ENCODE results near the gene HUNK. TPM values are rescaled to one million over a fixed set of nuclear protein-coding genes. Genes with fewer than 3 reads are reported as not detected.

Gene HUNK
- total RNA-seq, 4 donors from 2014 or later = 4.8 to 5.9 (median 5.6) TPM

GRCh38 chr21:31913182-31913608 lies 40.4 kb downstream of the HUNK start:
- 87% methylated on average over 5 of the region's 5 CpGs for WGBS
- no peak overlapping the region for H3K4me3 ChIP-seq
- no peaks in the 10 kb centered on the region for H3K9me3 ChIP-seq
- H3K27ac ChIP-seq = no peak overlapping the region
- TF ChIP-seq CTCF (IDR thresholded peaks at IDR 0.05) (no peak), POLR2A (IDR thresholded peaks at IDR 0.05) (no peak), EP300 (IDR thresholded peaks at IDR 0.05) (no peak), POLR2AphosphoS5 (IDR thresholded peaks at IDR 0.05) (no peak)
- no peak for DNase-seq (ENCODE audit: low spot score in 2 of 2)
- no peaks in the 10 kb centered on the region for H3K27me3 ChIP-seq
- peaks cover 14% of the 10 kb centered on the region for H3K4me1 ChIP-seq
- H3K36me3 ChIP-seq = no peaks in the 10 kb centered on the region

- Histone ChIP-seq H3K36me3 (no peaks in the 10 kb centered on the region), H3K4me3 (no peak overlapping the region), H3K4me1 (peaks cover 2% of the 10 kb centered on the region), H3K27me3 (no peaks in the 10 kb centered on the region), H3K27ac (no peak overlapping the region), H3K9me3 (no peaks in the 10 kb centered on the region)
- 63% methylated on average over 4 of the region's 4 CpGs for WGBS
- TF ChIP-seq EP300 (IDR thresholded peaks at IDR 0.05) (no peak), POLR2A (IDR thresholded peaks at IDR 0.05) (no peak), POLR2AphosphoS5 (IDR thresholded peaks at IDR 0.05) (no peak), CTCF (IDR thresholded peaks at IDR 0.05) (no peak)
- DNase-seq (ENCODE audit: low spot score in 2 of 2) = no peak
Measured at GRCh38 chr21:31914472-31914871, 41.7 kb downstream of the HUNK start.

- Histone ChIP-seq H3K27ac (no peak overlapping the region), H3K4me1 (no peaks in the 10 kb centered on the region), H3K36me3 (no peaks in the 10 kb centered on the region), H3K27me3 (no peaks in the 10 kb centered on the region), H3K4me3 (no peak overlapping the region), H3K9me3 (no peaks in the 10 kb centered on the region)
- WGBS = 79% methylated on average over 3 of the region's 3 CpGs
- TF ChIP-seq POLR2A (IDR thresholded peaks at IDR 0.05) (no peak), EP300 (IDR thresholded peaks at IDR 0.05) (no peak), POLR2AphosphoS5 (IDR thresholded peaks at IDR 0.05) (no peak), CTCF (IDR thresholded peaks at IDR 0.05) (no peak)
- no peak for DNase-seq (ENCODE audit: low spot score in 2 of 2)
Measured at GRCh38 chr21:31915566-31915965, 42.7 kb downstream of the HUNK start.

GRCh38 chr21:31917108-31917507 lies 44.3 kb downstream of the HUNK start:
- Histone ChIP-seq H3K4me1 (no peaks in the 10 kb centered on the region), H3K36me3 (no peaks in the 10 kb centered on the region), H3K9me3 (no peaks in the 10 kb centered on the region), H3K27ac (no peak overlapping the region), H3K27me3 (no peaks in the 10 kb centered on the region), H3K4me3 (no peak overlapping the region)
- TF ChIP-seq POLR2A (IDR thresholded peaks at IDR 0.05) (no peak), EP300 (IDR thresholded peaks at IDR 0.05) (no peak), POLR2AphosphoS5 (IDR thresholded peaks at IDR 0.05) (no peak), CTCF (IDR thresholded peaks at IDR 0.05) (no peak)
- 78% methylated on average over 7 of the region's 7 CpGs for WGBS
- no peak for DNase-seq (ENCODE audit: low spot score in 2 of 2)

- no peaks in the 10 kb centered on the region for H3K4me1 ChIP-seq
- no peaks in the 10 kb centered on the region for H3K36me3 ChIP-seq
- H3K4me3 ChIP-seq = no peak overlapping the region
- no peaks in the 10 kb centered on the region for H3K9me3 ChIP-seq
- no peak for DNase-seq (ENCODE audit: low spot score in 2 of 2)
- H3K27me3 ChIP-seq = no peaks in the 10 kb centered on the region
- no peak overlapping the region for H3K27ac ChIP-seq
- WGBS = 92% methylated on average over 3 of the region's 3 CpGs
- no peak for TF ChIP-seq CTCF (IDR thresholded peaks at IDR 0.05)
- TF ChIP-seq POLR2AphosphoS5 (IDR thresholded peaks at IDR 0.05) = no peak
Measured at GRCh38 chr21:31918250-31918775, 45.5 kb downstream of the HUNK start.

Data from suprapubic skin (tissue), 4 donors.